T-helper 2 cell treated with Interferon-gamma antibody and Interleukin-4, amounts not matched to agents 5 μg/mL and 100 μg/mL, for 36 hours (primary cell): Measurements from ENCODE around the gene ZNF528.
A peak's percentile ranks its signal among the peaks of the same experiment; 100 is the strongest.

Experiments used
- DNase-seq: peaks from one replicate; pipeline ENCODE4 v3.0.0; 2021; ENCODE audit warnings: low spot score
- H3K27ac Mint-ChIP-seq: one replicate; pipeline ENCODE4 v1.8.0; 2021; ENCODE audit warnings: mild to moderate bottlenecking, mixed read lengths
- H3K27me3 Mint-ChIP-seq: one replicate; pipeline ENCODE4 v1.8.0; 2021; ENCODE audit warnings: low read depth, mixed read lengths
- H3K36me3 Mint-ChIP-seq: one replicate; pipeline ENCODE4 v1.8.0; 2021; ENCODE audit warnings: low read depth, mixed read lengths
- H3K4me1 Mint-ChIP-seq: one replicate; pipeline ENCODE4 v1.8.0; 2021; ENCODE audit warnings: low read depth, mixed read lengths
- H3K4me3 Mint-ChIP-seq: one replicate; pipeline ENCODE4 v1.8.0; 2022; ENCODE audit warnings: mild to moderate bottlenecking, moderate library complexity, mixed read lengths
- H3K9me3 Mint-ChIP-seq: one replicate; pipeline ENCODE4 v1.8.0; 2021; ENCODE audit warnings: mixed read lengths

ZNF528 gene

GRCh38 chr19:52453324-52454094, 55.9 kb downstream of the ZNF528 start, which contains the start of gene ZNF578:
ZNF578 (plus strand) TSS chr19:52453553; CDS start chr19:52501846, 48,293 bp downstream.
- peak within 1 kb of the TSS; percentile 26 for H3K27ac Mint-ChIP-seq

GRCh38 chr19:52464798-52465470, 67.3 kb downstream of the ZNF528 start:
- H3K27me3 Mint-ChIP-seq = no peaks in the 10 kb centered on the region
- H3K36me3 Mint-ChIP-seq = no peaks in the 10 kb centered on the region
- no peak for DNase-seq
- H3K4me1 Mint-ChIP-seq = no peaks in the 10 kb centered on the region
- no peak overlapping the region for H3K27ac Mint-ChIP-seq
- H3K4me3 Mint-ChIP-seq = no peak overlapping the region
- peaks cover 73% of the 10 kb centered on the region for H3K9me3 Mint-ChIP-seq

More at GRCh38 chr19:52453324-52454094, 55.9 kb downstream of the ZNF528 start, which contains the start of gene ZNF578:
- Mint-ChIP-seq H3K4me3 (peak within 1 kb of the TSS; percentile 67), H3K4me1 (no peaks in the 10 kb centered on the region), H3K27me3 (no peaks in the 10 kb centered on the region), H3K9me3 (peaks cover 67% of the 10 kb centered on the region), H3K36me3 (peaks cover 11% of the 10 kb centered on the region)
- peak; percentile 24 for DNase-seq
